Measurements from ENCODE around the gene ADGRL1.
"Not testable (repeated sequence)": the region's sequence is repeated elsewhere in the genome, so short reads cannot be mapped to it uniquely, and the experiment has no call there.

Gene ADGRL1

GRCh38 chr19:14161305-14161704 lies 44.7 kb downstream of the ADGRL1 start:
- no peak for DNase-seq (ENCODE audit: low read depth in 2 of 2)

DNA sequence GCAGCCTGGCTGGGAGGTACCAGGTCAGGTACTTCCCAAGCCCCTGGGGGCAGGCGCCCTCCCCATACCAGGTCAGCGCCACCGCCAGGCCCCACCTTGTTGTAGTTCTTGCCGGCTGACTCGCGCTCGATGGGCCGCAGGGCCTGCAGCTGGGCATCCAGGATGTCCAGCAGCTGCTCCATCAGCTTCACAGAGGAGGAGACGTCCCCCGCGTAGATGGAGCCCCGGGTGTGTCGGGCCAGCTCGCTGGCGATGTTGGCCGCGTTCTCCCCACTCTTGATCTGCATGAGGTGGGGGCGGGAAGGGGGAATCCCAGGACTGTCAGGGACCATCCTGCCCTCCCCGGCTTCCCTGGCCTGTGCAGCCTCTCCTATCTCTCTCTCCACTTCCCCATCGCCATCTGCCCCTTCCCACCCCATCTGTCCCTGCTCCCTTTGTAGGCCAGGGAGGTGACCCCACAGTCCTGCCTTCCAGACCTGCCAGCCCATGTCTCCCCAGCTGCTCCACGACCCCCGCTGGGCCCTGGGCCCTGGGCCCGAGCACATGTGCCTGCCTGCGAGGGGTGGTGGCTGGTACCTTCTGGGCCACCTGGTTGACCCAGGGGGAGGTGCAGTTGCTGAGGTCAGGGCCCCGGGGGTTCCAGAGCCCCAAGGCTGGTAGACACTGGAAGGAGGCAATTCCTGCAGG lies 45.8 kb downstream of the ADGRL1 start:
- DNase-seq (ENCODE audit: low read depth in 2 of 2), result no peak

- DNase-seq (ENCODE audit: low read depth in 2 of 2), result no peak
These were observed 46.9 kb downstream of the ADGRL1 start for GRCh38 chr19:14159059-14159458.

GRCh38 chr19:14158276-14159023 lies 47.5 kb downstream of the ADGRL1 start:
- DNase-seq (ENCODE audit: low read depth in 2 of 2), result no peak

- DNase-seq (ENCODE audit: low read depth in 2 of 2), result no peak
These were observed 48.8 kb downstream of the ADGRL1 start for GRCh38 chr19:14156971-14157717.

GRCh38 chr19:14156122-14156521 lies 49.8 kb downstream of the ADGRL1 start:
- DNase-seq (ENCODE audit: low read depth in 2 of 2), result no peak

DNA sequence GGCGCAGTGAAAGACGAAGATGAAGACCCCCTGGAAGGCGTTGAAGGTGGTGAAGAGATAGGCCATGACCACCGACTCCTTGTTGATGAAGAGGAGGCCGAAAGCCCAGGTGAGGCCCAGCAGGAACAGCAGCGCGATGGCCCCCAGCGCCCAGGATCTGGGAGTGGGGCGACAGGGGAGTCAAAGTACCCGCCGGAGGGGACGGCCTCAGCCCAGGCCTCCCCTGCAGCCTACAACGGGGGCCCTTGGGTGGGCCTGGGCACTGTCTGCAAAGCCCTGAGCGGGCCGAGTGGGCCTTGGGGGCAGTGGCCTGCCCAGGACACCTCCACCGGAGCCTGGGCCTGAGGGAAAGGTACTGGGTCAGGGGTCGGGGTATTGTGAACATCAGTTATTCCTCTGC lies 50.6 kb downstream of the ADGRL1 start:
- DNase-seq (ENCODE audit: low read depth in 2 of 2), result no peak

- no peak for DNase-seq (ENCODE audit: low read depth in 2 of 2)
These were observed 53.3 kb downstream of the ADGRL1 start for GRCh38 chr19:14152713-14153112.

- no peak for DNase-seq (ENCODE audit: low read depth in 2 of 2)
These were observed 55.0 kb downstream of the ADGRL1 start for GRCh38 chr19:14150770-14151661.

DNA sequence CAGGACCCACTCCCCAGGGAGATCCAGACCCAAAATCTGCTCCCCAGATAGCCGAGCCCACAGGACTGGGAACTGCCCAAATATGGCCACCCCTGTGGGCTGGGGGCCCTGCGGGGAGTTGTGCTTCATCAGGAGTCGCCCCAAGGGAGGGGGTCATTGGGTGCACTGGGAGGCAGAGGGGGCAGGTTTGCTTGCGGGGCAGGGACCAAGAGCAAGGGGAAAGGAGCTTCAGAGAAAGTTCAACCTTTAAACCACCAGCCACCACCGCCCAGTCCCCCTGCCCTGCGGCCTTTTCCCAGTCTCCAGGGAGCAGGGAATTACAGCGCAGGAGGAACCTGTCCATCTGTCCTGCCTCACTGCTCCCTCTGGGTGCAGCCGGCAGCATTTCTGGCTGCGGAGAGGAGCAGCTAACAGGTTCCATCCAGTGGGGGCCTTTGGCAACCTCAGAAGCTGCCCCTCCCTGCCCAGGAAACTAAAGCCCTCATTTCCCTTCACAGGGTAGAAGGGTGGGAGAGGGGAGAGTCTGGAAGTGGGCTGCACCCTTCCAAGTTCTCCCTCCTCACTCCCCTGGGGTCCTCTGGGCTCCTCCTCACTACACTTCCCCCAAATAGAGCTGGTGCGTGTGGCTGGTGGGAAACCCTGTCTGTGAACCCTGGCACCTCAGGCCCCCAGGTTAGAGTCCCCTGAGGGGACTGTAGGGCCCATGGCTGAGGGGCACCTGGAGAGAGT lies 55.8 kb downstream of the ADGRL1 start:
- no peak for DNase-seq (ENCODE audit: low read depth in 2 of 2)

DNA sequence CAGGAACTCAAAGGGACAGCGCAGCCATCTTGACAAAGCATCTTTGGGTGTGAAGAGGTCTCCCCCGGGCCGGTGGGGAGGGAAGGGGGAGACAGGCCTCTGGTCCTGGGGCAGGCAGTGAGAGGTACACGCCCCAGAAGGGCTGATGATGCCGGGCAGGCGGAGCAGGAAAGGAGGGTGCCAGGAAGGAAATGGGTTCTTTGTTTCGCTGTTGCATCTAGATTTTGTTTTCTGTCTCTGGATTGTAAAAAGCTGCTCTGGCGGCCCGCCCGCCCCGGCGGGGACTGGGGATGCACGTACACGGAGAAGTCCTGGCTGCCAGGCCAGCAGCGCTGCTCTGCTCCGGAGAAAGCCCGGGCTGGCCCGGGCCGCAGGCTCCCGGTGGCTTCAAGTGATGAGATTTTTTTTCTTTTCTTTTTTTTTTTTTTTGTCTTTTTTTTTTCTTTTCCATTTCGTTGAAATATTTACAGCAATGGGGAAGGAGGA lies 56.4 kb downstream of the ADGRL1 start:
- DNase-seq (ENCODE audit: low read depth in 2 of 2), result peak in 1 of 2 donors; percentile 34

DNA sequence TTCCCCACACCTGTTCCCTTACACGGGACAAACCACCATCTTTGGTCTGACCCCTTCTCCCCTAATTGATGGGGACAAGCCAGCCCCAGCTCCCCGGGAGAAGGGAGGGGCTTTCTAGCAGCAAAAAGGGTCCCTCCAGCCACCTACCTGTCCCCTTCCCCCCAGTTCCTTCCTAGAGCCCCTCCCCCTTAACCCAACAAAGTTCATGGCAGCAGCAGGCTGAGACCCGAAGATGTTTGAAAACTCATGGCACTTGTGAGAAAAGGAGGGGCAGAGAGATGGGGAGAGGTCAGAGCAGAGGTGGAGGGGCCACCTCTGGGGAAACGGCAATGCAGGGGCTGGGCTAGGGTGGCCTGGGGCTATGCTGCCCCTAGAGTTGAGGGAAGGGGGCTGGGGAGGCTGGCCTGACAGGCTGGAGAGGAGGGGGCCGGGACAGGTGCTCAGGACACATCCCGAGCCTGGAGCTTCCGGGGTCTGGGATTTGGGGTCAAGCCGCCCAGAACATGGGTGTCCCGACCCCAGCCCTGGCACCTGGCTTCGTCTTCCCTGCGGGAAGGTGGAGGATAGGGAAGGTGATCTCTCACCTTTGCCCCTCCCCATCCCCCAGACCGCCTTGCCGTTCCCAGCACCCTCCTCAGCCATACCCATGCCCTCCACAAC lies 57.1 kb downstream of the ADGRL1 start:
- DNase-seq (ENCODE audit: low read depth in 2 of 2), result no peak

DNA sequence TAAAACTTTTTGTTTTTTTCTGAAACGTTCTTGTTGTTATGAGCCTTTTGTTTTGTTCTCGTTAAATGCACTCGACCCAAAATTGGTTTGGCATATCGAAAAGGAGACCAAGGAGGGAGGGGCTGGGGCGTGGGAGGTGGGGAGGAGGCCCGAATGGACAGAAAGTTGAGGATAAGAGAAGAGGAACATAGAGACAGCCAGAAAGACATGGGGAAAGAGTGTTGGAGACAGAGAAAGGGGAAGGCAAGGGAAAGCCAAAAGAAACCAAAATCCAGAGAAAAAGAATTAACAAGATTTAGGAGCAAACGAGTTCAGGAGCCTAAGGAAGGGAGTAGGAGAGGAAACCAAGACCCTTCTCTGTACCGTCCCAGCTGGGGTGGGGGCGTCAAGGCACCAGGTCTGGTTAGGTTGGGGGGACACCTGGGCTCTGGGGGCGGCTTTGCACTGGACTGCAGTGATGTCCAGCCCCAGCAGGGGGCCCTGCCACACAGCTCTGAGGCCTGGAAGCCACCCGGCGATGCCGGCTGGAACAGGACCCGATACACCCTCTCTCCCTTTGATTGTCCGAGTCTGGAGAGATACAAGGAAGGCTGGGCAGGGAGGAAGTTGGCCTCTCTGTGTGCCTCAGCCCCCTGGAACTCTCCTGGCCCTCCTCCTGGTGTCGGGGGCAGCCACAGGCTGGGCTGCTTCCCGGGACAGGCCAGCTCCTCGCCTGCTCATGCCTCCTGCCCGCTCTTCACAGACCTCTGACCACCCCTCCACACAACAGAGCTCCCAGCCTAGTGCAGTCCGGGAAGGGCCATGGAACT lies 58.0 kb downstream of the ADGRL1 start:
- DNase-seq (ENCODE audit: low read depth in 2 of 2), result peak; percentile 30 to 31

DNA sequence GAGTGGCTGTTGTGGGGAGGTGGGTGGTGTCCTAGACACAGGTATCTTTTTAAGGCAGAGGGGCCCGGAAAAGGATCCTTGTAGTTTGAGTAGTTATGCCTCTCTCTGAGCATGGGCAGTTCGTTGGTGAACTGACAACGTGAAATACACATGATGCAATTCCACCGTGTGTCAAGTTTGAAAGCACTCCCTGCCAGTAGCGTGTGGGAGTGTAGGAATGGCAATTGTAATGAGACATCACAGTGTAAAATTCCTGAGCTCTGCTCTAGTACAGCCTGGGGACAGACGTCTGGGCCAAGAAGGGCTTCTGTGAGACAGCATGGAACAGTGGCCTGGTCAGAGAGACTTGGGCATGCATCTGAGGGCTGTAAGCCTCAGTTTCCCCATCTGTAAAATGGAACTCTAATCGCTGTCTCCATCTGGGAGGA lies 59.2 kb downstream of the ADGRL1 start:
- DNase-seq (ENCODE audit: low read depth in 2 of 2), result no peak

- DNase-seq (ENCODE audit: low read depth in 2 of 2), result not testable (repeated sequence)
These were observed 59.8 kb downstream of the ADGRL1 start for GRCh38 chr19:14146169-14146568.

GRCh38 chr19:14145381-14145780 lies 60.6 kb downstream of the ADGRL1 start:
- DNase-seq (ENCODE audit: low read depth in 2 of 2), result no peak

DNA sequence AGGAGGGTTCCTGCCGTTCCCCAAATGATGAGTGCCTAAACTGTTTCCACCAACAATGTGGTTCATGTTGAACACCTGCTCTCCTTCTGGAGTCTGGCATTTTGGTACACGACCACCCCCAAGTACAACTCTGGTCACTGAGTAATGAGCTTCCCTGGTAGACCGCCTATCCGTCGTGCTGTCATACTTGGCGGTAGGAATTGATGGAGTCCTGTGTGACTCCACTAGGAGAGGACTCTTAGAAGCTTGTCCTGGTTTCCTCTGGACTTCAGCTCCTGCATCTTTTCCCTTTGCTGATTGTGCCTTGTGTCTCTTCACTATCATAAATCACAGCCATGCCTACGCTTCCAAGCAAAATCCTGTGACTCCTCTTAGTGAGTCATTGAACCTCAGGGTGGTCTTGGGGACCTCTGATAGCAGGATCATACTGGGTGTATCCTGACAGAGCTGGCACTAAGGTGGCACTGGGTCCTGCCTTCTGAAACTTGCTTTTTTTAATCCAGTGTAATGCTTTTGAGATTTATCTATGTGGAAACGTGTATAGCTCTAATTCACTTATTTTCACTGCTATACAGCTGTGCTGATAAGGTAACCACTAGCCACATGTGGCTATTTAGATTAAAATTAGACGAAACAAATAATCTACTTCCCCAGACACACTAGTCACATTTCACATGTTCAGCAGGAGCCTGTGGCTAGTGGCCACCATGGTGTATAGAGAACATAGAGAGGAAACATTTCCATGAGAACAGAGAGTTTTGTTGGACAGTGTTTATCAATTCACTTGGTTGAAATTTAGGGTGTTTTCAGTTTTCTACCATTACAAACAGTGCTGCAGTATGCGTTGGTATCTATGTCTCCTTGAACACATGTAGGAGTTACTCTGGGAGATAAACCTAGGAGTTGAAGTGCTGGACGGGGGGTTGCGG lies 63.4 kb downstream of the ADGRL1 start:
- no peak for DNase-seq (ENCODE audit: low read depth in 2 of 2)

DNA sequence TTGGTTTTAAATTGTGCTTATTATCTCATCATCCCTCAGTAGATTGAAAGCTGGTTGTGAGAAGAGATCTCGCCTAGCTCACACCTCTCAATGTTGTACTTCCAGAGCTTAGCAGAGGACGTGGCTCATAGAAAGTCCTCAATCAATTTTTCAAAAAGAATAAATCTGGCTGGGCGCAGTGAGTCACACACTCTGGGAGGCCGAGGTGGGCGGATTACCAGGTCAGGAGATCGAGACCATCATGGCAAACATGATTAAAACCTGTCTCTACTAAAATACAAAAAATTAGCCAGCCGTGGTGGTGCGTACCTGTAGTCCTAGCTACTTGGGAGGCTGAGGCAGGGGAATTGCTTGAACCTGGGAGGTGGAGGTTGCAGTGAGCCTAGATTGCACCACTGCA lies 64.9 kb downstream of the ADGRL1 start:
- DNase-seq (ENCODE audit: low read depth in 2 of 2), result no peak
